GM18951 (cell line): ENCODE data around the gene KMT2B.
A peak's percentile ranks its signal among the peaks of the same experiment; 100 is the strongest.
"Not testable (repeated sequence)": the region's sequence is repeated elsewhere in the genome, so short reads cannot be mapped to it uniquely, and the experiment has no call there.

Source experiments
- POLR2A ChIP-seq: IDR thresholded peaks from 4 replicates; pipeline ENCODE4 v1.6.1; 2011; ENCODE audit warnings: mild to moderate bottlenecking; ENCODE audit not compliant: insufficient read length, insufficient read depth; ENCODE audit errors: extremely low read depth
- in situ Hi-C: fragments of 300-500 bp; cut with MboI; formaldehyde crosslinking; loops from one replicate; pipeline ENCODE4 v1.12.0; 2022; ENCODE audit warnings: low sequenced_read_pairs, mixed read lengths, inconsistent platforms; ENCODE audit not compliant: unreplicated experiment

Gene KMT2B

DNA sequence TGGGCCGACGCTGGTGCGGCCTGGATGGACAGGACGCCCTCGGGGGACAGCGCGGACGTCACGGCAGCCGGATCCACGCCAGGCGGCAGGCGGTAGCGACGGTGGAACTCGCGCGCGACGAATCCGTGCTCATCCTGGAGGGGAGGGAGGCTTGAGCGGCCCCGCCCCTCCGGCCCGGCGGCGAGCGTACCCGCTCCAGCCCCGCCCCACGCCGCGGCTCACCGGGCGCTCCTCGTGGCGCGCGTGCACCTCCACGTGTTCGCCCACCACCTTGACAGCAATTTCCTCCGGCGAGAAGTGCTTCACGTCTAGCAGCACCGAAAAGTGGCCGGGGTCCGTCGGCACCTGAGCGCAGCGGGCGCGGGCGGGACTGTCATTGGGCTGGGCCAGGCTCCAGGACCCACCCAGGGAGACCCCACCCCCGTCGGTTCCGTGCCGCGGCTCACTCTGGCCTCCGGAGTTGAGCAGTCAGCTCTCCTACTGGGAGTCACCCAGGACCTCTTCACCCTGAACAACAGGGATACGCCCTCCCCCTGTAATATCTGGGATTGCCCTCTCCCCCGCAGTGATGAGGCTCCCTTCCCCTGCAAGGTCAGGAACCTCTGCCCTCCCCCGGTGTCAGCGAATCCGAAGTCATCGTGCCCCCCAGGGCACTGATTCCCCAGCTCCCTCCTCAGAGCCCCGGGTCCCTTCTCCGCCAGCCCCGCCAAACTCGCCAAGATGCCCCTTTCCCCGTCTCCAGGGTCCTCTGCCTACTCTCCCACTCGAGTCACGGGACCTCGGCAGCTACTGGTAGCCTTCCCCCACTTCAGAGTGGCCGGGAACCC lies 38.0 kb downstream of the KMT2B start:
- in situ Hi-C loops = no loop called here

DNA sequence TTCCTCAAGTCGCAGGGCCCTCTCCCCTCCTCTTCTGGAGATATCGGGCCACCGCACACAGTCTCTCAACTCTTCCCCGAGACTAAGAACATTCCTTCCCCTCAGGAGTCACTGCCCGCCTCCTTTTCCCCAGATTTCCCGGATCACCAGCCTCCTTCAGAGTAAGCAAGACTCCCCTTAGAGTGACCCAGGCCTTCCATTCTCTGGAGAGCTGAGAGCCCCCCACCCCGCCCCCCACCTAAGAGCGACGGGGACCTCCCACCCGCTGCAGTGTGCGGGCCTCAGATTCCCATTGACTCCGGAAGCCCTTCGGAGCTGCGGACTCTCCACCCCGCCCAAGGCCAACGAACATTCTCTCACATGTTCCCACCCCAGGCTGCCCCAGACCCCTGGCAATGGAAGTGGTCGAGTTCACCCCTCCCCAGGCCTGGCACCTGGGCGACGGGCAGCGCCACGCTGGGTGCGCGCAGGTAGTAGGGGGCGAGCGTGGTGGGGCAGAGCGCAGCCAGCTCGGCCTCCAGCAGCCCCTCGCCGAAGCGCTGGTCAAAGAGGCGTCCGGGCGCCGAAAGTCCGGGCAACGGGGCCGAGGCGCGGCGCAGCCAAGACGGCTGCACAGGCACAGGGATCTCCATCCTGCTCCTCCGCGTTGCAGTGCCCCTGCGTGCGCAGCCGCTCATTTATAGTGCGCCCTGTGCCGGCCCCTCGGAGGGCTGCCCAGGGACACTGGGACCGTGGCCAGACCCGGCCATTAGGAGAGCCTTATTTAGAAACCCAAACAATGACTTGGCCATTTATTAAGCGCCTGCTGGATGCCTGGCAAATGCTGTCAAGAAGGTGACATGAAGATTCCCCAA lies 38.8 kb downstream of the KMT2B start, which contains the start of gene HSPB6:
HSPB6 (minus strand) TSS at position 653 of the 854 bp plus-strand sequence; CDS start at position 632, 21 bp downstream.
- no peak for TF ChIP-seq POLR2A
- in situ Hi-C loops = no loop called here

More for the DNA sequence above, 38.0 kb downstream of the KMT2B start:
- no peak for TF ChIP-seq POLR2A

DNA sequence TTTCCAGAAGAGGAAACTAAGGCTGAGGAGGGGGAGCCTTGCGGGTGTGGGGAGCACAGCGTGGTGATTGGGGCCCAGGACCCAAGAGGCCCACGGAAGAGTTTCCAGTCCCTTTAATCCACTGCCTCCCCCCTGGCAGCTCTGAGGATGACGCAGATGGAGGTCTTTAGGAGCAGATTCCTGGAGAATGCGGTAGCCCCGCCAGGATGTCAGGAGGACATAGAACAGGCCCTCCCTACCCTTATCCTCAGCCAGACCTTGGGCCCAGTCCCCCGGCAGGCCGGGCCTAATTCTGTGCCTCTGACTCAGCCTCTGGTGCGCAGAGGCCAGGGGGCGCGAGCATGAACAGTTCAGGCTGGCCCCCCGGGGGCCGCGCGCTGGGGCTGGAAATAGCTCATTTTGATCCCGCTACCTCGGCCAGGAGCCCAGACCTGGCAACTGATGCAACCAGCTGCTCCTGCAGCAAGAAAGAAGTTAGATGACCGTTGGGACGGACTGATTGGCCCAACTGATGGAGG lies 39.5 kb downstream of the KMT2B start:
- in situ Hi-C loops = no loop called here
- no peak for TF ChIP-seq POLR2A

DNA sequence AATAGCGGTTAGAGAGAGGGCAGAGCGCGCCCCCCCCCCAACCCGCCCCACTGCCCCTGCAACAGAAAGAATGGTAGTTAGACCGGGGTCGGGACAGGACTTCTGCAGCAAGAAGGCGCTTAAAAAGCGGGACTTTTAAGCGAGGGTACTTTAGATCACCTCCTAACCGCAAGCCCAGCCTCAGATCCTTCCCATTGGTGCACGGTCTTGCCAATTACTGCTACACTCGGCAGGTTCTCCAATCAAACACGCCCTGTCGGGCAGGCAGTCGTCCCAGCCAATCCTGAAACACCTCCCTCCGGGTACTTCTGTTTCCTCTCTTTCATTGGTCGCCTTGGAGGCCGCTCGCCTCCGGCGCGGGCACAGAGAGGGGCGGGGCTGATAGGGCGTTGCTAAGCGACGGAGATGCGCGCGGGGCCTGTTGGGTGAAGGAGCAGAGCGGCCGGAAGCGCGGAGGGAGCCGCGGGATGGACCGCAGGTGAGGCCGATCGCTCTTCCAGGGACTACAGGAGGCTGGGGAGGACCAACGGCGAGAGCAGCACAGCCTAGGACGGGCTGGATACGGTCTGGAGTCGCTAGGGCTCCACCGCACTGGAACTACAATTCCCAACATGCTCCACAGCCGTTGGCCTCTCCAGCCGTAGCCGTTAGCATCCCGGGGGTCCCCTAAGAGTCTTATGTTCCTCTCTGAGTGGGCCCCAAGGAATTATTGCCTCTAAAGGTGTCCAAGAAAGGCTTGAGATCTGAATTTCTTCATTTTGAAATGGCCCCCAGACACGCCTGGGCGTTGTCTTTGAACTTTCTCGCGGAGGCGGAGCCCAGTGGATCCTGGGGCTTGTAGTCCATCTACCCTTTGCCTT lies 40.2 kb downstream of the KMT2B start, which contains the start of gene PROSER3:
PROSER3 (plus strand) TSS at position 428 of the 860 bp plus-strand sequence; CDS start at position 468, 40 bp downstream.
- in situ Hi-C loops = no loop called here
- peak; percentile 67 for TF ChIP-seq POLR2A

DNA sequence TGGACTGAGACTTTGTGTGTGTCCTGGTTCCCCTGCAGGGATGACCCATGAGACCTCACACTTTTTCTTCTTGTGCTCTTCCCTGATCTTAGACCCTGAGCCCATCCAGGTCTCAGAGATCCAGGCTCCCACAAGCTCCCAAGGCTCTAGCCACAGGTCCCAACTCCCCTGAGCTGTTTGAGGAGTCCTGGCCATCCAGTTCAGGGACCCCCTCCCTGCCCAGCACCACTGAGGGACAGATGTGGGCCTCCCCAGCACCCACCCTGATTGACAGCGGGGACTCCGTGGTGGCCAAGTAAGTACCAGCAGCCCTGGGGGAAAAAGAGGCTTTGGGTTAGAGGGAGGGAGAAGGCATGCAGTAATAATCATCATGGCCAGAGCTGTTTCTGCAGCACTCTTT lies 41.9 kb downstream of the KMT2B start:
- no peak for TF ChIP-seq POLR2A
- in situ Hi-C loops = no loop called here

DNA sequence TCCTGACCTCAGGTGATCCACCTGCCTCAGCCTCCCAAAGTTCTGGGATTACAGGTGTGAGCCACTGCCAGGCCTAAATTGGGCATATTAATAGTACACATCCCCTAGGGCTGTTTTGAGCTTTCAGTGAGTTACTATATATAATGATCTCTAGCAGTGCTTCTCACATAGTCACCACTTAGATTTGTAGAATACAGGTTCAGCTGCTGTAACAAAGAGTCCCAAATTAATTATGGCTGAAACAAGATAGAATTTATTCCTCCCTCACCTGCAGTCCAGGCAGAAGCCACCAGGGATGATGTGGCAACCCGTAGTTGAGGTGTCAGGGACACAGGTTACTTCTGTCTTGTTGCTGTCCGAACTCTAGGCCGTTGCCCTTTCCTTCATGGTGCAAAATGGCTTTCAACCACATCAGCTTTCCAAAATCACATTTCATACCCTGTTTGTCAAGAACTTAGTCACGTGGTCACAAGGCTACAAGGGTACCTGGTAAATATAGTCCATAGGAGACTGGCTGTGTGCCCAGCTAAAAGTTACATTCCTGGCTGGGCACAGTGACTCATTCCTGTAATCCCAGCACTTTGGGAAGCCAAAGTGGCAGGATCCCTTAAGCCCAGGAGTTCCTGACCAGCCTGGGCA lies 43.0 kb downstream of the KMT2B start:
- TF ChIP-seq POLR2A = no peak
- in situ Hi-C loops = no loop called here

DNA sequence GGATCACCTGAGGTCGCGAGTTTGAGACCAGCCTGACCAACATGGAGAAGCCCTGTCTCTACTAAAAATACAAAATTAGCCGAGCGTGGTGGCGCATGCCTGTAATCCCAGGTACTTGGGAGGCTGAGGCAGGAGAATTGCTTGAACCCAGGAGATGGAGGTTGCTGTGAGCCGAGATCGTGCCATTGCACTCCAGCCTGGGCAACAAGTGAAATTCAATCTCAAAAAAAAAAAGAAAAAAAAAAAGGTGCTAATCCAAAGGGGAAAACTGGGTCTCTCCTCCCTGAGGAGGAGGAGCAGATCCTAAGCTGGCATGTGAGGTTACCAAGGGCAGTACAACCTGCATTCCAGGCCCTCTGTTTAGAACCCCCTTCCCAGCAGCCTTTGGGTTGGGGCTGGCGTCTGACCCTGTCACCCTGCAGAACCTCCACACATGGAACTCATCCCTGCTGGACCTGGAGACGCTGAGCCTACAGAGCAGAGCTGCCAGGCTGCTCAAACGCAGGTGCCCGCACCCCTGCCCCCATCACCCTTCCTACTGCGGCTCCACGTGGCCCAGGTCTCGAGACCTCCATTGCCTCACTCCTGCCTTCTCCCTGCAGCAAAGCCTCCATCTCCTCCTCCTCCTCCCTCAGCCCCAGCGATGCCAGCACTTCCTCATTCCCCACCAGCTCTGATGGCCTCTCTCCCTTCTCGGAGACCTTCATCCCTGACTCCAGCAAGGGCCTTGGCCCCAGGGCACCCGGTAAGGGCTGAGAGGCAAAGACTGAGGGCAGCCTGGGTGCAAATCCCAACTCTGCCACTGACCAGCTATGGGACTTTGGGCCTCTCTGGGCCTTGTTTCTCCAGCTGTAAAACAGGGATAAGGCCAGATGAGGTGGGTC lies 46.9 kb downstream of the KMT2B start:
- no peak for TF ChIP-seq POLR2A
- in situ Hi-C loops = no loop called here

DNA sequence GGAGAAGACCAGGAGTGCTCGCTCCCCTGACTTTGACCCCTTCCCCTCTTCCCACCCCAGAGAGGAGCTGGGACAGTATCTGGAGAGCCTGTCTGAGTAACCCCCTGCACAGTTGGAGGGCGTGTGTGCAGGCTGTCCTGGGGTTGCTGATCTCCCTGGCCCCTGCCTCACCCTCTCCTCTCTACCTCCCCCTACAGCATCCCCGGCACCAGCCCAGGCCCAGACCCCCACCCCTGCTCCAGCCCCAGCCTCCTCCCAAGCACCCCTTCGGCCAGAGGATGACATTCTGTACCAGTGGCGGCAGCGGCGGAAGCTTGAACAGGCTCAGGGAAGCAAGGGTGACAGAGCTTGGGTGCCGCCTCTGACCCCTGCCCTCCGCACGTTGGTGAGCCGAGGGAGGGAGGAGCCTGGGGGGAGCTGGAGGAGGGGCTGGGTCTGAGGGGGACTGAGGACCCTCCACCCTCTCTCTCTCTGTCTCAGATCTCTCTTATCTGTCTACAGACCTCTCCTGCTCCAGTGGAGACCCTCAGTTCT lies 48.8 kb downstream of the KMT2B start:
- no peak for TF ChIP-seq POLR2A
- in situ Hi-C loops = no loop called here

DNA sequence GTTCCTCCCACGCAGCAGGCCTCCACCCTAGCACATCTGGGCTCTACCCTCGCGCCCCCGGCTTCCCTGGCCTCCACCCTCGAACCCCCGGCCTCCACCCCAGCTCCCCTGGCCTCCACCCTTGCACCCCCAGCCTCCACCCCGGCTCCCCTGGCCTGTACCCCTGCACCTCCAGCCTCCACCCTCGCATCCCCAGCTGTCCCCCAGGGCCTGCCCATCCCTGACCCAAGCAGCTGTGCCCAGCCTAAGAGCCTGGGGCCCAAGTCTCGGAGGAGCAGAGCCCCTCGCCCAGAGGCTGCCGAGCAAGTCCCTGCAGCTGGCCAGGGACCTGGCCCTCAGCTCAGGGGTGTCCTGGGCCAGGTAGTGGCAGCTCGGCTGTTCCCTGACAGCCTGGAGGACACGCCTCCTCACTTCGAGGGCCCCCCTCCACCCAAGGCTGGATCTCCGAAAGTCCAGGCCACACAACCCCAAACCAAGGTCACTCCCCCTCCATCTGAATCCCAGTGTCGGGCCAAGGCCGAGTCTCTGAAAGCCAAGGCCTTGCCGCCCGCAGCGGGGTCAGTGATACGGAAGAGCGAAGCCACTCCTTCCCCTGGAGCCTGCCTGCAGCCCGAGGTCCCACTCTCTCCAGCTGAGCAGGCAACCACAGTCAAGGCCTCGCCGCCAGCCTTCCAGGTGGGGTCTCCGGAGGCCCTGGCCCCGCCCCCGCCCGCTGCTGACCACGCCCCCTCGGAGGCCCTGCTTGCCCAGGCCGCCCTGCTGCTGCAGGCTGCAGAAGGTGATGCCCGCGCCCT lies 49.7 kb downstream of the KMT2B start:
- no peak for TF ChIP-seq POLR2A
- in situ Hi-C loops = no loop called here

DNA sequence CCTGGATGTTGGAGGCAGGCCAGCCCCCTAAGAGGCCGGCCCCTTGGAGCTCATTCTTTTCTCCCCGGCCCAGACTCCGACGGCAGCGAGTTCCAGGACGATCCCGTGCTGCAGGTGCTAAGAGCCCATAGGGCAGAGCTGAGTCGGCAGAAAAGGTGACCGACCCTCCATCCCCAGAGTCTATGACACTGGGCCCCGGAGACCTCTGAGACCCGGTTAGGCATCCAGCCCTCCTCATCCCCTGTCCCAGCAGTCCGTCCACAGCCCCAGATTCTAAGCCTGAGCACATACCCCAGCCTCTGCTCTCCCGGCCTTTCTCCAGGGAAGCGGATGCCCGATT lies 50.2 kb downstream of the KMT2B start:
- in situ Hi-C loops = no loop called here
- TF ChIP-seq POLR2A = no peak

DNA sequence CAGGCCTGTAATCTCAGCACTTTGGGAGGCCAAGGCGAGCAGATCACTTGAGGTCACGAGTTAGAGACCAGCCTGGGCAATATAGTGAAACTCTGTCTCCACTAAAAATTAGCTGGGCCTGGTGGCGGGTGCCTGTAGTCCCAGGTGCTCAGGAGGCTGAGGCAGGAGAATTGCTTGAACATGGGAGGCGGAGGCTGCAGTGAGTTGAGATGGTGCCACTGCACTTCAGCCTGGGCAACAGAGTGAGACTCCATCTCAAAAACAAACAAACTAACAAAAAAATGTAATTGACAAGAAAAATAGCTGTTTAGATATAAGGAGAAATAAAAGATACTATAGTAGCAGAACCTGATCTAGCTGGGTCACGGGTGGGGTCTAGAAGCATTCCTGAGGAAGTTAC lies 54.6 kb downstream of the KMT2B start:
- in situ Hi-C loops = not testable (repeated sequence)
